HG03432 (cell line): ENCODE measurements around the gene SLC4A4.
"Not testable (repeated sequence)": the region's sequence is repeated elsewhere in the genome, so short reads cannot be mapped to it uniquely, and the experiment has no call there.

Source experiments
- ATAC-seq: cut with Tn5 transposase; IDR thresholded peaks from one replicate; pipeline ENCODE4 v1.9.1; 2021; ENCODE audit warnings: mild to moderate bottlenecking, moderate library complexity; ENCODE audit not compliant: unreplicated experiment

Gene SLC4A4

DNA sequence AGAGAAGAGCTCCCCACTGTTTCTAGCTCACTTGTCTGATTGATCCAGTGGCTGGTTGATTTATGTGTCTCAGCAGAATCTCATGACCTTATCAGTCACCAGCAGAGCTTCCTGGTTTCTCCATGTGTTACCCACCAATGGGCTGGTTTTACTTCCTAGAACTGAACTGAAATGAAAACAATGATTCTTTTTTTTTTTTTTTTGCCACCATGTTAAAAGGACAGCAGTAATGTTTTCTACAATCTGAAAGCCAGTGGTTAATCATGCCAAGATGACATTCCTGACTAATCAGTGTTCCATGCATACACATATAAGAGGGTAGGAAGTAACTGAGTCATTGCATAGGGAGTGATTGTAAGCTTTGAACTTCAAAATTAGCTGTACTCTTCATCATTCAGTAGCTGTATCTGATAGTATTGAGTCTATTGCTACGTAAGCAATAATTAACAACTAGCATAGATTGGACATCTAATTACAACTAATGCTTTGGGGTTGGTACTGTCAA is 67.7 kb downstream of the SLC4A4 start:
- no peak for ATAC-seq

DNA sequence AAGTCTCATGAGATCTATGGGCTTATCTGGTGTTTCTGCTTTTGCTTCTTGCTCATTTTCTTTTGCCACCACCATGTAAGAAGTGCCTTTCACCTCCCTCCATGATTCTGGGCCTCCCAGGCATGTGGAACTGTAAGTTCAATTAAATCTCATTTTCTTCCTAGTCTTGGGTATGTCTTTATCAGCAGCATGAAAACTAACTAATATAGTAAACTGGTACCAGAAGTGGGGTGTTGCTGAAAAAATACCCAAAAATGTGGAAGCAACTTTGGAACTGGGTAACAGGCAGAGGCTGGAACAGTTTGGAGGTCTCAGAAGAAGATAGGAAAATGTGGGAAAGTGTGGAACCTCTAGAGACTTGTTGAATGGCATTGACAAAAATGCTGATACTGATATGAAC is 70.1 kb downstream of the SLC4A4 start:
- ATAC-seq = not testable (repeated sequence)

DNA sequence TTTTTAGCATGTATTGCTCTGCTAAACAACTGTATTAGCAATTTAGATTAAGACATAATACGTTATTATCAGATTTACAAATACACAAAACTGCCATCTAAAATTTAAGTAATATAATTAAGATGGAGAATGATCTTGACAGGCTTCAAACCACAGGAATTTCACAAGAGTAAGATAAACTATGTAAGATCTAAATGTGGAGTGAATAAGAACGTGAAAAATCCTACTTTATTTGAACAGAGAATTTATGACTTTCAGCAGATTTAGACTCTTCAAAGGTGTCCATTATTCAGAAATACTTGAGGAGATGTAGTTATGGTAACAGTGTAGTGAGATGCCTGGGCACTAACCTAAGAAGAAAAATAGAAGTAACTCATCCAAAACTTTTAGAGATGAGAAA is 73.2 kb downstream of the SLC4A4 start:
- no peak for ATAC-seq

DNA sequence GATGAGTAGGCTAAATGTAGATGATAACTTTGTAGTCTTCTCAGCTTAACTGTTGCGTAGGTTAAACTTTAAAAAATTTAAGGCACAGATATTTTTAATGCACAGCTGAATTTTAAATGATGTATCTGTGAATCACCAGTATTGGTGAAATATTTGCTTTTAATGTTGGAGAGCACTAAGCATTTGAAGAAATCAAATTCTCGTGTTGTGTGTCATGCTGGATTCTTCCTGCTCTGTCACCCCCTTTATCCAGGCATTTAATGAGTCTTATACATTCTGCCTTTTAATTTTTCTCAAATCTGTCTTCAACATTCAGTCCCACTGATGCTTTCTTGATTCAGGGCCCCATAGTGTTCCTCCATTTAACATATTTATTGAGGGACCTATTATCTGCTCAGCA is 76.7 kb downstream of the SLC4A4 start:
- no peak for ATAC-seq

DNA sequence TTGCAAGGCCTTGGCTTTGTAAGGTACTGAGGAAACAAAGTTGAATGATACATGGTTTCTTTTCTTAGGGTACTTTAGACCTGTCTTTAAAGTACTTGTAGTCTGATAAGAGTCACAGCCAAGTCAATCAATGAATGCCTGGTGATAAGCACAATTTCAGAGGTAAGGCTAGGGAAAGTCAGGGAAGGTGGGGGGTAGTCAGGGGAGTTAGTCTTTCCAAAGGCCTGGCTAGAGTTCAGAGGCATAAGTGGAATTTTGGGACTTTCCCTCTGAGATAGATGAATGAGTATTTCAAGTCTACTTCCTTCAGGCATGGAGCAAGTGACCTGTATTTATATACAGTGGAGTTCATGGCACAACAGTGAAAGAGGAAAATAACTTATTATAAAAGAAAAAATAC is 78.3 kb downstream of the SLC4A4 start:
- no peak for ATAC-seq

DNA sequence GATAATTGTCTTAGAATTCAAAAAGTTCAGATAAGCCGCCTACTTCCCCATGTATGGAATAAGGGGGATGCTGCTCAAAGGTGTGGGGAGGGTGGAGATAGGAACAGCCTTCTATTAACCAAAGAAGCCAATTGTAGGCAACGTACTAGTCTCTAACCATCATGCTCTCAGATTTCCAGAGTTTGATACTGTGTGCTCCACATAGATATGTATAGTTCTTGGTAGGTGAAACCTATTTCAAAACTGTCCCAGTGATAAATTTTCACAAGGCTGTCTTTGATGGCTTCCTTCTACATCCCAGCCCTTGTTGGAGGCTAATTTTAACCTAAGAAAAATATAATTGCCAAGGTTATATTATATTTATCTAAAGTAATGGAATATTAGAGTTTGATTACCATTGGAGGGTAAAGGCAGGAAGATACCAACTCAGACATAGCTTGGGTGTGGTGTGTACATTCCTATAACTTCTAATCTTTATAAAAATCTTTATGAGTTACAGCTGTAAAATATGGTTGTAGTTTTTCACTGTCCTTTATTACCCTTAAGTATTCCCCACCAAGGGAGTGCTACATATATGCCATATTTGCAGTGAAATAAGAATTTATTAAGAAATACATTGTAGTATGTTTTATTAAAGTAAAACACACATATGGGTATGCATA is 87.7 kb downstream of the SLC4A4 start:
- no peak for ATAC-seq

DNA sequence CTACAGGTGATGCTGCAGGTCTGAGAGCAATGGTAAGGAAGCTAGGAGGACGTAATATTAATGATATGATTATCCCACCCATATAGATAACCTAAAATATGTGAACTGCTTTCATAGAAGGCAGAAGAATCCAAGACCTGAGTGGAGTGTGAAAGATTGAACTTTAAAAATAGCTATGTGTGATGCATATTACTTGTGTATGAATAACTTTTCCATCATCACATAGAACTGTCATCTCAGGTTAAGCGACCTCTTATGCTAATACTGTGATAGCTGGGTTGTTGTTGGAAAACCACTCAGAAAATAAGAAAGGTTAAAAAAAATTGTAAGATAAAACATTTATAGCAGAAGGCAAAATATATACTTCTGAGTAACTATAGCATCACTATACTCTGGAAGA is 90.3 kb downstream of the SLC4A4 start:
- no peak for ATAC-seq

DNA sequence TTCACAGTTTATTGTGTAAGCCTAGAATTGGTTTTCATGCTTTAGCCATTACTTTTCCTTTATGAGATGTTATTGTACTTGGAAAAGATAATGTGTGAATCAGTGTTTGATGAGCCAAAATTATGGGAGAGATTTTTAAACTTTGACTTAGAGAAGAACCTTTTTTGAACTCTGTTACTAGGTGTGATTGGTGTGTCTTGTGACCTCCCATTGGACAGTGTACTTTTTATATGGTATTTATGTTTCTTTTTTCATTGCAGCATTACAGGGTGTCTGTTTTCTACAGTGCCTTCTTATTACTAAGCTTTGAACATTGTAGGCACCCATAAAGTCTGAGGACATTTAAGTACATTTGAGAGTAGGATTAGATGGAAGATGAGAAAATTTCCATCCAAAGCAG is 91.1 kb downstream of the SLC4A4 start:
- no peak for ATAC-seq

DNA sequence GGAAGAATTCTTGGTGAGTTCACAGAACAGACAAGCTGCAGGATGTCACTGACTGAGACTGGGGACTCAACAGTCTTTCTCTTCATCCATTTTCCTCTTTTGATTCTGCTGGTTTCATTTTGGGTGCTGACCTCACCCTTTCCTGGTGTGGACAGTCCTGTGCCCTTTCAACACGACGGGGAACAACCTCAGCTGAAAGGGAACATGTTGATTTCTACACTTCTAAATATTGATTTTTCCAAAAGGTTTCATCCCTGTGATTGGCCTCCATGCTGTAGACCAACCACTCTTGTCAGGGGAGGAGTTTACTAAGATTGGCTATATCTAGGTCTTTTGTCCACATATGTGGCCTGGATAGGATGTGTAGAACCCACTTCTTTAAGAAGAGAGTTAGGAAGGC is 91.8 kb downstream of the SLC4A4 start:
- ATAC-seq = no peak

DNA sequence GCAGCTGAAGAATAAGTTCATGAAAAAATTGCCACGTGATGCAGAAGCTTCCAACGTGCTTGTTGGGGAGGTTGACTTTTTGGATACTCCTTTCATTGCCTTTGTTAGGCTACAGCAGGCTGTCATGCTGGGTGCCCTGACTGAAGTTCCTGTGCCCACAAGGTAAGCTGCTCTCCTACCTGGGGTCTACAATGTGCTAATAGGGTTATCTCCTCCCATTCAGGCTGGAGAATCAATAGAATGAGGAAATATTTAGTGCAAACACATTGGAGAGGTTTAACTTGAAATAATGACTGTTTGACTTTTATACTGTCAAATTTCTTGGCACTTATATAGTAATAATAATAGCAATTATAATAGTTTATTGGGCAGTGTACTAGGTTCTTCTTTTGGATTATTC is 101.8 kb downstream of the SLC4A4 start:
- no peak for ATAC-seq

DNA sequence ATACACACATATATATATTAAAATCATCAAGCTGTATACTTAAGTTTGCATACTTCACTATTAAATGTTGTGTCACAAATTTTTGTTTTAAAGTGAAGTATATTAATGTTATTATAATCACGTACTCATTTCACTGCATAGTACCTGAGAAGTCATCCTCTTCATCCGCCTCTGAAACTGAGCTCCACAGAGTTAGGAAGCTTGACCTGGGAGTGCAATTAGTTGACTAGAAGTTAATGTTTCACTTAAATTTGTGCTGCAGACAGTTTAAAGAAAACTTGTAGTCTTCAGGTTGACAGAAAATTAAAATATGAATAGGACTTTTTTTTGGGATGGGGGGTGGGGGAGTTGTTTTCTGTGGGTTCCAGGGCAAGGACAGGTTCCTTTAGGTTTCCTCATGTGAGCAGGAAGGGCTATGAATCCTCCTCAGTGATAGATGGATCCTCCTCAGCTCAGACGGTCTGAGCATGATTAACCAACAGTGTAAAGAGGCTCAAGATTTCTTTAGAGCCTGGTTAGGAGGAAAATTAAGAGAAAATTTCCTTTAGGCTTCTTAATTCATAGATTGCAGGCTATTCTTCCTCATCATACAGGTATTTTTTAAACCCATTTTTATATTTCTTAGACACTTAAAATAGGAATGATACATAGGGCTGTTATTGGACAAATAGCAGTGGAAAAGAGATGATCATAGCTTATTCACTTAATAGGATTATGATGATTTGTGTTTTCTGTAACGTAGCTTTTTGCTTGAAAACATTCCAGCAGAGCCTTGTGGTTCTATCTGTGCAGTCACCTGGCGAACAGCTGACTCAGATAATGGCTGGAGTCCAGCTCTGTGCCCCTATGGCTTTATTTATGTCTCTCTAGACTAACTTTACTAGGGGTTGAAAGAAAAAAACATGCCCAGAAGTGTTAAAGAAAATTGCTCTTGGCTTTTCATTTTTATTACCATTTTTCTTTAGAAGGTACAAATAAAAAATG is 102.7 kb downstream of the SLC4A4 start:
- no peak for ATAC-seq

DNA sequence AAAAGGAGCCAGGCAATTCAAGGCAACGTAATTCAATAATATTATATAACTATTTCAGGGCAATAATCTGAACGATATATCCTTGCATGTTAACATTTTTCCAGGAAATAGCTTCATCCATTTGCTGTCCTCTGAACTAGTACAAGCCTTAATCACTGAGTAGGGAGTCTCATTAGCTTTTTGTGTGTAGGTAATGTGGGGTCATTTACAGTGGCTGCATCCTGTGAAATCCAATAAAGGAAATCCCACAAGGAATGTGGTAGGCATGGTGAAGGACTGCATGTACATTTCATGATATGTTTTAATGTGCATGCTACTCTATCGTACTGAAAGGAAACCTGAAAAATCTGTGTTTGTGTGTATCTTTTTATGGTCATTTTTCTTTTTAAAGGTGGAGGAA is 103.5 kb downstream of the SLC4A4 start:
- ATAC-seq = no peak

DNA sequence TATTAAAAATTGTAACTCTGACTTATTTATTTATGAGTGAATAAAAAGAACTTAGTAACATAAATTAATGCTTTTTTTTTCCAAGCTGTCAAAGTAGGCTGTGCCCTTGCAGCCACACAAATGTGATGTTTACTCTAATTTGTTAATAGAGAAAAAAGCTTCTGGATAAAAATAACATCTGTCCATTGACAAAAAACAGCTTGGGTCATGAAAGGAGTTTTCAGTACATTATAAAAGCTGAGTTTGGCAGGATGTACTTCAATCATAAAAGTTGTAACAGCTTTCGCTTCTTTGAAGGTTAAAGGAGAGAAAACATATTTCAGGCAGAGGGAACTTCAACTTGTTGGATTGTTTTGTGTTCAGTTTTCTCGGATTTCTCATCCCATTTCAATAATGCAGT is 105.6 kb downstream of the SLC4A4 start:
- no peak for ATAC-seq

DNA sequence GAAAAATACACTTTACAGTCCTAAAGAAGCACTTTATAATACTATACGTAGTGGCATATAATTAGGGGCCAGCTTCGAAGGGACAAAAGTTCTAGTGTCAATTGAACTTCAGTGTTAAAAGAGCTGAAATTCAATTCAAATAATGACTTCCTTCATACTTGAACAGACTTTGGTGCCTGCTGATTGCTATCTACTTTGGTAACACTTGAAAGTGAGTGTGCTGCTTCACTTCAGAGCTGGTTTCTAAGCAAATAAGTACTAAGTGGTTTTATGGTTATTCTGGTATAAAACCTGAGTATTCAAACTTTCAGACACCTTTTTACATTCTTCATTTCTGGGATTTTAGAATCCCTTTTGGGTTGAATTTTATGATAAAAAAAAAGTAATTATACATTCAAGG is 107.0 kb downstream of the SLC4A4 start:
- no peak for ATAC-seq

DNA sequence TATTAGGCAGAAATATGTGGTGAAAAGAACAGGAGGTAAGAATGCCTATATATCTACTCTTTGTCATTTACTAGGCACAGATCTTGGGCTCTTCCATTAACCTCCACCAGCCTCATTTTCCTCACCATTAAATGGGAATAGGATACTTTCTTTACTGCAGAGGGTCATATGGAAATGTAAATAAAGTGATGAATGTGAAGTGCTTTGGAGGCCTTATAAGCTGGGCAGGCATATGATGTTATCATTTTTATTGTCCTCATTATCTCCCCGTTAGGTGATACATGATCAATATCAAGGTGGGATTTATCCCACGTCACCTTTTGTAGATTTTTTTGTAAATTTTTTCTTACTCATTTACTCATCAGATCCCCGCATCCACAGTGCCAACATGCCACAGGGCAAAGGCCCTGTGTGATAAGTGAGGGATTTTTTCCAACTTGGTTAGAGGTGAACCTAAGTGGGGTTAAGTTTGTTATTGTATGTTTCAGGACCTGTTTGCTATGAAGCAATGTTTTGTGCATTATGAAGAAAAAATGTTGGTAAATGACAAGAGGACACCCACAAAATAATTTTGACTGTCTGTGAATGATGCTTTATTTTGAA is 107.8 kb downstream of the SLC4A4 start:
- no peak for ATAC-seq

DNA sequence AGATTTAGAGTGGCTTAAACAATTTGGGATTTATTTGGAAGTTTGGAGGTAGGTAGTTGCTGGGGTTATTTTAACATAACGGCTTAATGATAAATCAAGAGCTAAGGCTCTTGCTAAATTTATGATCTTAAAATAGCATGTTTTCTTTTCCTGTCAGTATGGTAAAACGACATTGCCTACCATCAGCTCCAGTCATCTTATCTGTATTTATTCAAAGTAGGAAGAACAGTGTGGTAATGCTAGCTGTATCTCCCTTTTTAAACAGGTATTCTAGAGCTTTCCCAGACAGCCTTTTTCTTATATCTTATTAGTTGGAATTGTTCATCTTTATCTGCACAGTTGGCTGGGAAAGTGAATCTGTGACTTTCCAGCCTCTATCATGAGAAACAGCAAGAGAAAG is 110.2 kb downstream of the SLC4A4 start:
- no peak for ATAC-seq

DNA sequence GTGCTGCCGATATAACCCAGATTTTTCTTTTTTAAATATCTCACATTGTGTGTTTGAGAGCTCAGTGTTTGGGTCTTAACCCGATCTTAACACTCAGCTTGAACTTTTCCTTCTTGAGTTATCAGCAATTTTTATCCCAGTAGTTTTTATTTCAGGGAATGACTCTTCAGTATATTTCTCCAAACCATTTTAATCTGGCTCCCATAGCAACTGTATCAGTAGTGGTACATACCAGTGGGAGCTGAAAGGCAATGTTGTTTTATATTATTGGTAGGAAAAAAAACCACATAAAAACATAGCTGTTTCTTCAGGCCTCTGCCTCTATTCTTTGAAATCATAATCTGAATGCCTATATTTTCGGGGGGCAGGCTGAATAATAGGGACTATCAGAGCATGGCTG is 111.1 kb downstream of the SLC4A4 start:
- no peak for ATAC-seq

DNA sequence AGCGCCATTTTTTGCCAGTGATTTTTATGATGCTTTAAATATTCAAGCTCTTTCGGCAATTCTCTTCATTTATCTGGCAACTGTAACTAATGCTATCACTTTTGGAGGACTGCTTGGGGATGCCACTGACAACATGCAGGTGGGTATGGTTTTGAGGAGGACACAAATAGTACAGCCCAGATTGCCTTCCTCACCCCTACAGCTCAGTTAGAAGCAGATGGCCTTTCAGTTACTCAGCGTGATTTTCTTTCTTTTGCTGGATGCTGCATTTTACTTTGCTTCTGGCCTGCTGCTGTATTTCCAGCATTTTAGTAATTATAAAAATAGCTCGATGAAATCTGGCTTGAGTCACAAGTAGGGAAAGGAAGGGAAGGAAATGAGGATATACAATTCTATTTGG is 114.7 kb downstream of the SLC4A4 start:
- no peak for ATAC-seq

DNA sequence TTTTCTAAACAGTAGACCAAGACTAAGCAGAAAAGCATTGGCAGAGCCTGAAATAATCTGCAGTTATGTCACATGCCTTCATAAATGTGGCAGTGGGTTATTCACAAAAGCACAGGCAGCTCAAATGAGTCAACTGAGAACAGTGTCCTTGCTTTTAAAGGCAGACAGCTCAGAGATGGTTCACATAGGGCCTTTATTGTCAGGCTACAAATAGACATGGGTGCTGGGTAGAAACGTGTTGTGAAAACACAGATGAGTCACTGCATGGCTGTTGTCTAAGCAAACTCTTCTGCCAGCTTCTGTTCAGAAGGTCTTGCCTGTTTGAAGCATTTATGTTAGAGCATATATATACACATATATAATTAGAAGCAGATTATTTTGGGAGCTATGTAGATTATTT is 118.0 kb downstream of the SLC4A4 start:
- peak; percentile 86 for ATAC-seq

DNA sequence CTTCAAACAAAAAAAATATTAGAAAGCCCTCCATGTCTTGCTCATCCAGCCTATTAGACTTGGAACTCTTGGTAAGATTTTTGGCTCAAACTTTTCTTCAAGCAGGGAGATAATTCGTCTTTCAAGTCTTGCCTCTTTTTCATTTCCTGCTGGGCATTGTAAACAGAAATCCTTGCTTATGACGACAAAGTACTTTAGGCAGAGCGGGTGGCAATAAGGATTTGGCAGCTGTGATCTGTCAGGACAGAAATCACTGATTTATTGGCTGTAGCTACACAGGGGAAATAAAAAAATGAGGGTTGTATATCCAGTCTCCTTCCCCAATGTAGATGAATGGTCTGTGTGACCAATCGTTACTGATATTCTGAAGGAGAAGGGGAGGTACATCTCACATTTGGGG is 121.6 kb downstream of the SLC4A4 start:
- no peak for ATAC-seq

DNA sequence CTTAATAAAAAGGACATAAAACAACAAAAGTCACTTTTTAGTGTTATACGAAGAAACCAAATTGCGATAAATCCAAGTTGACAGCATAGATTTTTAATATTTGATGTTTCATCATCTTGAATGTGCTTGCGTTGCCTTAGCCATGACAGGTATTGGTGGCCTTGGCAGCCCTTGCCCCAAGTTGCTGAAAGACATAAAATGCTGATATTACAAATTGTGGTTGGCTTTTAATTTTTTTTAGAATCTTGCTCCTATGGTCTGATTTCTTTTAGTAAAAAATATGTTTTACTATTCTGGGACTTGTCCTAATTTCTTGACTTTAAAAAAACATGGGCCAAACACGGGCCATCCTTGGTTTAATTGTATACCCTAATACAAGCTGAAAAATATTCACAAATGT is 122.6 kb downstream of the SLC4A4 start:
- ATAC-seq = no peak

DNA sequence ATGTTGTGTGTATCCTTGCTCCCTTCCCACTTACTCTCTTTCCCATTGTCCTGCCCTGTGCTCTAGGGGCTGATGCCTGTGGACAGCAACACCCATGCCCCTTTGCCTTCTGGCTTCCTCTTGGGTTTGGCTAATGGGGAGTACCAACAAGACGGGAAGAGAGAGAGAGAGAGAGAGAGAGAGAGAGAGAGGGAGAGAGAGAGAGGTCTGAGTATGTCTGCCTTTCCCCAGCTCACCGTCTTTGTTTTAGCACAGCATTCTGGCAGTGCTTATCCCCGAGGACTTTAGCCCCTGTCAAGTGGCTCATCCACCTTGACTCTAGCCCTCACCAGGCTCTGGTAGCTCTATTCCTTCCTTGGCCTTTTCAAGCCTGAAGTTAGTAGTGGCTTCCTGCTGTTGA is 128.0 kb downstream of the SLC4A4 start:
- no peak for ATAC-seq
